GM10847 (cell line): ENCODE measurements around the gene GPD1.

Source experiments
- POLR2A ChIP-seq: IDR thresholded peaks from 2 replicates; pipeline ENCODE4 v1.6.1; 2011; ENCODE audit not compliant: insufficient read length; ENCODE audit errors: extremely low read depth

The GPD1 gene

DNA sequence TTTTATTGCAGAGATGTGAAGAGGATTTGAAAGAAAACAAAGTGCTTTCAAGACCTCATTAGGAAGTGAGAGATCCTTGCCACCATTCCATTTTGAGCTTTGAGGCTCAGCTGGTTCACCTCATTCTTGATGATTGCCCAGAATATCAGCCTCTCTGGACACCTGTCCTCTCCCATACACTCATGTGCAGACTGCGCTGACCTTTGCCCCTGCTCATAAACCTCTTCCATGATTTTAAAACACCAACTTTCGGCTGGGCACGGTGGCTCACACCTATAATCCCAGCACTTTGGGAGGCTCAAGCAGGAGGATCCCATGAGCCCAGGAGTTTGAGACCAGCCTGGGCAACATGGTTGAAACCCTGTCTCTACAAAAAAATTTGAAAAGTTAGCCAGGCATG is 17.1 kb downstream of the GPD1 start:
- TF ChIP-seq POLR2A = no peak

GRCh38 chr12:50121641-50122040 is 17.8 kb downstream of the GPD1 start:
- no peak for TF ChIP-seq POLR2A

- no peak for TF ChIP-seq POLR2A
Measured at GRCh38 chr12:50123203-50123602, 19.4 kb downstream of the GPD1 start.

GRCh38 chr12:50127546-50127945 is 23.7 kb downstream of the GPD1 start:
- TF ChIP-seq POLR2A = no peak

GRCh38 chr12:50129290-50129689 is 25.5 kb downstream of the GPD1 start:
- no peak for TF ChIP-seq POLR2A

DNA sequence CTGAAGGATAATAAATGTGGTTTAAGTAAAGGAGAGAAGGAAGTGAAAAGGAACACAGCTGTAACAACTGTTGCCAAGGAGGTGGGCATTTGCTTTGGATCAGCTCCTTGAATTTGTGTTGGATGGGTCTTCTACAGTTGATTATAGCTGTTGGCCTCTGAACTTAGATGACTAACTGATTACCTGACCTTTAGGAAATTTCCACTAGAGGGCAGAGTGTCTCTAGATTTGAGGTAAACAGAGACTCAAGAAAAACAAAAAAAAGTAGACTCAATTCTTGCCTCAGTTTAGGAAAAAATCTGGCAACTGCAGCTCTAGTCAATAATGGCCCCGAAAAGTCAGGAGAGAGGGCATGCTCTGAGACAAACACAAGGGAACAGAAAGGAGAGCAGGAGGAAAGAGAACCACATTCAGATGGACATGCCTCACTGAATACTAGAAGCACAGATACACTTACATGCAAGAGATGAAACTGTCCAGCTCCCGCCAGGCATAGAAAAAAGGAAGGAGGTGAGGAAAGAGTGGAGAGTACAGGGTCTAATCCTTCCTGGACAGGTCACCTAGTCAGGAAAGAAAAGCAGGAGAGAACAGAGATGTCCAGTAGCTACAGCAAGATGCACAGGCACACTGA is 28.8 kb downstream of the GPD1 start:
- TF ChIP-seq POLR2A = no peak

GRCh38 chr12:50142993-50143392 is 39.2 kb downstream of the GPD1 start:
- no peak for TF ChIP-seq POLR2A

GRCh38 chr12:50145439-50145838 is 41.6 kb downstream of the GPD1 start:
- TF ChIP-seq POLR2A = no peak

GRCh38 chr12:50147281-50147680 is 43.5 kb downstream of the GPD1 start:
- TF ChIP-seq POLR2A = no peak

- TF ChIP-seq POLR2A = no peak
Measured at GRCh38 chr12:50149311-50149710, 45.5 kb downstream of the GPD1 start.

GRCh38 chr12:50151047-50151687 is 47.4 kb downstream of the GPD1 start:
- TF ChIP-seq POLR2A = no peak

DNA sequence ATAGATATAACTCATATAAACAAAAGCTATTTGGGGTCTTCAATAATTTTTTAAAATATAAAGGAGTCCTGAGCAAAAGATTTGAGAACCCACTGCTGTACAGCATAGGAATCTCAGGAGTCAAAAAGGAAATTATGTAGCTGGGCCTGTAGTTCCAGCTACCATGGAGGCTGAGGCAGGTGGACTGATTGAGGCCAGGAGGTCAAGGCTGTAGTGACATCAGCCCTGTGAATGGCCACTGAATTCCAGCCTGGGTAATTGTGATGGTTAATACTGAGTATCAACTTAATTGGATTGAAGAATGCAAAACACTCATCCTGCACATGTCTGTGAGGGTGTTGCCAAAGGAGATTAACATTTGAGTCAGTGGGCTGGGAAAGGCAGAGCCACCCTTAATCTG is 52.8 kb downstream of the GPD1 start:
- TF ChIP-seq POLR2A = no peak

DNA sequence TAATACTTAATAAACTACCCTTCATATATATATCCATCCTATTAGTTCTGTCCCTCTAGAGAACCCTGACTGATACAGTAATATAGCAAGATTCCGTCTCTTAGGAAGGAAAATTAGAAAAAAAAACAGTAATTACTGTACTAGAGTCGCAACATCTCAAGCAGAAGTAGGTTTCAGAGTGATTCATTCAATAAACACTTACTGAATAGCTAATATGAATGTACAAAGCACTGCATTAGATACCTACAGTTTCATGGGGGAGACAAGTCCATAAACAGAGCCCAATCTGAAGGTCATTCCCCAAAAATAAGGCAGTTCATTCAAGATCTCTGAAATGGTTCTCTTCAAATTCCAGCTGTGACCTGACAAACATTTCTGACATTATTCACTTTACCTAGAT is 53.5 kb downstream of the GPD1 start:
- no peak for TF ChIP-seq POLR2A

- no peak for TF ChIP-seq POLR2A
Measured at GRCh38 chr12:50160643-50161042, 56.8 kb downstream of the GPD1 start.
